HG02852 (cell line): ENCODE measurements around the gene KBTBD8.
A peak's percentile ranks its signal among the peaks of the same experiment; 100 is the strongest.

Experiments
- ATAC-seq: cut with Tn5 transposase; IDR thresholded peaks from one replicate; pipeline ENCODE4 v1.9.1; 2021; ENCODE audit warnings: mild to moderate bottlenecking, moderate library complexity; ENCODE audit not compliant: unreplicated experiment

KBTBD8 gene

GRCh38 chr3:67033079-67033478, 35.0 kb downstream of the KBTBD8 start:
- no peak for ATAC-seq

GRCh38 chr3:67034371-67034770, 36.3 kb downstream of the KBTBD8 start:
- no peak for ATAC-seq

GRCh38 chr3:67037615-67038014, 39.5 kb downstream of the KBTBD8 start:
- no peak for ATAC-seq

- ATAC-seq: no peak
These were observed 46.2 kb downstream of the KBTBD8 start for GRCh38 chr3:67044295-67044694.

- ATAC-seq: no peak
These were observed 46.8 kb downstream of the KBTBD8 start for GRCh38 chr3:67044955-67045354.

- no peak for ATAC-seq
These were observed 47.8 kb downstream of the KBTBD8 start for GRCh38 chr3:67045711-67046465.

GRCh38 chr3:67047051-67047450, 48.9 kb downstream of the KBTBD8 start:
- ATAC-seq: no peak

GRCh38 chr3:67048067-67048714, 50.1 kb downstream of the KBTBD8 start:
- ATAC-seq: peak; percentile 94

- peak; percentile 65 for ATAC-seq
These were observed 50.6 kb downstream of the KBTBD8 start for GRCh38 chr3:67048715-67049074.

GRCh38 chr3:67059443-67059842, 61.3 kb downstream of the KBTBD8 start:
- no peak for ATAC-seq
